ENCODE results near the gene ERAL1. TPM values are rescaled to one million over a fixed set of nuclear protein-coding genes. Genes with fewer than 3 reads are reported as not detected.
"Not testable (repeated sequence)": the region's sequence is repeated elsewhere in the genome, so short reads cannot be mapped to it uniquely, and the experiment has no call there.

The ERAL1 gene
- total RNA-seq, 1 donor from 2014 or later, result 61.1 TPM

- H3K36me3 Mint-ChIP-seq (ENCODE audit: low read depth, unreplicated experiment), result peaks cover 5% of the 10 kb centered on the region
- H3K4me3 Mint-ChIP-seq (ENCODE audit: unreplicated experiment), result peak overlapping the region; percentile 100
- peaks cover 22% of the 10 kb centered on the region for H3K4me1 Mint-ChIP-seq (ENCODE audit: unreplicated experiment)
- no peak for DNase-seq (ENCODE audit: low spot score)
- no peaks in the 10 kb centered on the region for H3K9me3 Mint-ChIP-seq (ENCODE audit: unreplicated experiment)
- H3K27me3 Mint-ChIP-seq (ENCODE audit: unreplicated experiment), result peaks cover 7% of the 10 kb centered on the region
- peak overlapping the region; percentile 95 for H3K27ac Mint-ChIP-seq (ENCODE audit: unreplicated experiment)
- no peak for TF ChIP-seq CTCF (IDR thresholded peaks at IDR 0.05; ENCODE audit: unreplicated experiment)
Observed at GRCh38 chr17:28841901-28842281, 12.9 kb upstream of the ERAL1 start.

- no peaks in the 10 kb centered on the region for H3K9me3 Mint-ChIP-seq (ENCODE audit: unreplicated experiment)
- no peak for TF ChIP-seq CTCF (IDR thresholded peaks at IDR 0.05; ENCODE audit: unreplicated experiment)
- H3K4me3 Mint-ChIP-seq (ENCODE audit: unreplicated experiment), result peak within 1 kb of the TSS; percentile 100
- peak within 1 kb of the TSS; percentile 95 for H3K27ac Mint-ChIP-seq (ENCODE audit: unreplicated experiment)
- DNase-seq (ENCODE audit: low spot score), result peak; percentile 94
- H3K36me3 Mint-ChIP-seq (ENCODE audit: low read depth, unreplicated experiment), result peaks cover 5% of the 10 kb centered on the region
- H3K27me3 Mint-ChIP-seq (ENCODE audit: unreplicated experiment), result peaks cover 7% of the 10 kb centered on the region
- H3K4me1 Mint-ChIP-seq (ENCODE audit: unreplicated experiment), result peaks cover 22% of the 10 kb centered on the region
Observed at GRCh38 chr17:28842282-28843012, 12.4 kb upstream of the ERAL1 start, which contains the start of gene FAM222B. FAM222B (minus strand) TSS chr17:28842790; CDS start chr17:28766667, 76,123 bp downstream.

GRCh38 chr17:28843816-28844148 lies 11.0 kb upstream of the ERAL1 start:
- H3K4me3 Mint-ChIP-seq (ENCODE audit: unreplicated experiment), result peak overlapping the region; percentile 65
- DNase-seq (ENCODE audit: low spot score), result no peak
- TF ChIP-seq CTCF (IDR thresholded peaks at IDR 0.05; ENCODE audit: unreplicated experiment), result no peak
- H3K36me3 Mint-ChIP-seq (ENCODE audit: low read depth, unreplicated experiment), result peaks cover 5% of the 10 kb centered on the region
- peaks cover 7% of the 10 kb centered on the region for H3K27me3 Mint-ChIP-seq (ENCODE audit: unreplicated experiment)
- no peaks in the 10 kb centered on the region for H3K9me3 Mint-ChIP-seq (ENCODE audit: unreplicated experiment)
- peak overlapping the region; percentile 17 for H3K27ac Mint-ChIP-seq (ENCODE audit: unreplicated experiment)
- peaks cover 22% of the 10 kb centered on the region for H3K4me1 Mint-ChIP-seq (ENCODE audit: unreplicated experiment)

GRCh38 chr17:28846231-28846630 lies 8.6 kb upstream of the ERAL1 start:
- Mint-ChIP-seq H3K4me1 (ENCODE audit: unreplicated experiment) (peaks cover 11% of the 10 kb centered on the region), H3K9me3 (ENCODE audit: unreplicated experiment) (no peaks in the 10 kb centered on the region), H3K27ac (ENCODE audit: unreplicated experiment) (no peak overlapping the region), H3K36me3 (ENCODE audit: low read depth, unreplicated experiment) (peaks cover 5% of the 10 kb centered on the region), H3K27me3 (ENCODE audit: unreplicated experiment) (peaks cover 8% of the 10 kb centered on the region), H3K4me3 (ENCODE audit: unreplicated experiment) (no peak overlapping the region)
- no peak for TF ChIP-seq CTCF (IDR thresholded peaks at IDR 0.05; ENCODE audit: unreplicated experiment)
- no peak for DNase-seq (ENCODE audit: low spot score)

GRCh38 chr17:28846699-28847098 lies 8.1 kb upstream of the ERAL1 start:
- not testable (repeated sequence) for H3K36me3 Mint-ChIP-seq (ENCODE audit: low read depth, unreplicated experiment); H3K9me3 Mint-ChIP-seq (ENCODE audit: unreplicated experiment); H3K27me3 Mint-ChIP-seq (ENCODE audit: unreplicated experiment)

More at GRCh38 chr17:28846699-28847098, 8.1 kb upstream of the ERAL1 start:
- not testable (repeated sequence) for H3K27ac Mint-ChIP-seq (ENCODE audit: unreplicated experiment); H3K4me1 Mint-ChIP-seq (ENCODE audit: unreplicated experiment); H3K4me3 Mint-ChIP-seq (ENCODE audit: unreplicated experiment); DNase-seq (ENCODE audit: low spot score)
